SK-N-SH treated with all-trans-retinoic acid at 6 μM for 48 hours (cell line): ENCODE data around the gene PRKCG.

Source experiments
- ARNTL ChIP-seq: fragments of 450-650 bp; formaldehyde crosslinking; IDR thresholded peaks from 2 replicates; pipeline ENCODE4 v1.5.0; 2020; ENCODE audit warnings: low read depth, mild to moderate bottlenecking, moderate library complexity, borderline replicate concordance
- CSDC2 ChIP-seq: fragments of 250-450 bp; sonication (Bioruptor Pico); IDR thresholded peaks from 2 replicates; pipeline ENCODE4 v1.5.0; 2020; ENCODE audit warnings: mild to moderate bottlenecking, moderate library complexity
- GLIS3 ChIP-seq: fragments of 250-450 bp; sonication (Bioruptor Pico); IDR thresholded peaks from 2 replicates; pipeline ENCODE4 v1.5.0; 2020; ENCODE audit warnings: mild to moderate bottlenecking, moderate library complexity
- RARB ChIP-seq: fragments of 250-450 bp; sonication (Bioruptor Pico); IDR thresholded peaks from 2 replicates; pipeline ENCODE4 v1.8.0; 2021; ENCODE audit warnings: mild to moderate bottlenecking, moderate library complexity
- SNAI2 ChIP-seq: fragments of 250-450 bp; sonication (Bioruptor Pico); IDR thresholded peaks from 2 replicates; pipeline ENCODE4 v1.5.0; 2020; ENCODE audit warnings: mild to moderate bottlenecking, moderate library complexity
- TCF4 ChIP-seq: fragments of 250-450 bp; sonication (Bioruptor Pico); IDR thresholded peaks from 2 replicates; pipeline ENCODE4 v1.8.0; 2021; ENCODE audit warnings: mild to moderate bottlenecking, moderate library complexity, borderline replicate concordance
- TOX ChIP-seq: fragments of 250-450 bp; sonication (Bioruptor Pico); IDR thresholded peaks from 2 replicates; pipeline ENCODE4 v1.8.0; 2021; ENCODE audit warnings: mild to moderate bottlenecking, moderate library complexity, borderline replicate concordance
- ZFP3 ChIP-seq: fragments of 250-450 bp; sonication (Bioruptor Pico); IDR thresholded peaks from 2 replicates; pipeline ENCODE4 v1.5.0; 2020; ENCODE audit warnings: mild to moderate bottlenecking, moderate library complexity
- ZFP30 ChIP-seq: fragments of 450-650 bp; formaldehyde crosslinking; IDR thresholded peaks from 2 replicates; pipeline ENCODE4 v1.5.0; 2022; ENCODE audit warnings: mild to moderate bottlenecking, moderate library complexity
- TF ChIP-seq, protein P1 (sequence below): fragments of 250-450 bp; sonication (Bioruptor Pico); IDR thresholded peaks from 2 replicates; pipeline ENCODE4 v1.8.0; 2020; ENCODE audit warnings: mild to moderate bottlenecking, moderate library complexity, borderline replicate concordance
- TF ChIP-seq, protein P2 (sequence below): fragments of 250-450 bp; sonication (Bioruptor Pico); IDR thresholded peaks from 2 replicates; pipeline ENCODE4 v1.5.1; 2020; ENCODE audit warnings: low read depth, mild to moderate bottlenecking, moderate library complexity
- TF ChIP-seq, protein P3 (sequence below): fragments of 250-450 bp; sonication (Bioruptor Pico); IDR thresholded peaks from 2 replicates; pipeline ENCODE4 v1.5.0; 2020; ENCODE audit warnings: mild to moderate bottlenecking, moderate library complexity

DNA sequence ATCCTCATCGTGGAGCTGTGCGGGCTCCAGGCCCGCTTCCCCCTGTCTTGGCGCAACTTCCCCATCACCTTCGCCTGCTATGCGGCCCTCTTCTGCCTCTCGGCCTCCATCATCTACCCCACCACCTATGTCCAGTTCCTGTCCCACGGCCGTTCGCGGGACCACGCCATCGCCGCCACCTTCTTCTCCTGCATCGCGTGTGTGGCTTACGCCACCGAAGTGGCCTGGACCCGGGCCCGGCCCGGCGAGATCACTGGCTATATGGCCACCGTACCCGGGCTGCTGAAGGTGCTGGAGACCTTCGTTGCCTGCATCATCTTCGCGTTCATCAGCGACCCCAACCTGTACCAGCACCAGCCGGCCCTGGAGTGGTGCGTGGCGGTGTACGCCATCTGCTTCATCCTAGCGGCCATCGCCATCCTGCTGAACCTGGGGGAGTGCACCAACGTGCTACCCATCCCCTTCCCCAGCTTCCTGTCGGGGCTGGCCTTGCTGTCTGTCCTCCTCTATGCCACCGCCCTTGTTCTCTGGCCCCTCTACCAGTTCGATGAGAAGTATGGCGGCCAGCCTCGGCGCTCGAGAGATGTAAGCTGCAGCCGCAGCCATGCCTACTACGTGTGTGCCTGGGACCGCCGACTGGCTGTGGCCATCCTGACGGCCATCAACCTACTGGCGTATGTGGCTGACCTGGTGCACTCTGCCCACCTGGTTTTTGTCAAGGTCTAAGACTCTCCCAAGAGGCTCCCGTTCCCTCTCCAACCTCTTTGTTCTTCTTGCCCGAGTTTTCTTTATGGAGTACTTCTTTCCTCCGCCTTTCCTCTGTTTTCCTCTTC, 8.0 kb upstream of the PRKCG start:
- TF ChIP-seq, protein P1, sequence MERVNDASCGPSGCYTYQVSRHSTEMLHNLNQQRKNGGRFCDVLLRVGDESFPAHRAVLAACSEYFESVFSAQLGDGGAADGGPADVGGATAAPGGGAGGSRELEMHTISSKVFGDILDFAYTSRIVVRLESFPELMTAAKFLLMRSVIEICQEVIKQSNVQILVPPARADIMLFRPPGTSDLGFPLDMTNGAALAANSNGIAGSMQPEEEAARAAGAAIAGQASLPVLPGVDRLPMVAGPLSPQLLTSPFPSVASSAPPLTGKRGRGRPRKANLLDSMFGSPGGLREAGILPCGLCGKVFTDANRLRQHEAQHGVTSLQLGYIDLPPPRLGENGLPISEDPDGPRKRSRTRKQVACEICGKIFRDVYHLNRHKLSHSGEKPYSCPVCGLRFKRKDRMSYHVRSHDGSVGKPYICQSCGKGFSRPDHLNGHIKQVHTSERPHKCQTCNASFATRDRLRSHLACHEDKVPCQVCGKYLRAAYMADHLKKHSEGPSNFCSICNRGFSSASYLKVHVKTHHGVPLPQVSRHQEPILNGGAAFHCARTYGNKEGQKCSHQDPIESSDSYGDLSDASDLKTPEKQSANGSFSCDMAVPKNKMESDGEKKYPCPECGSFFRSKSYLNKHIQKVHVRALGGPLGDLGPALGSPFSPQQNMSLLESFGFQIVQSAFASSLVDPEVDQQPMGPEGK (CRISPR knock-in tag) = no peak
- TF ChIP-seq, protein P2, sequence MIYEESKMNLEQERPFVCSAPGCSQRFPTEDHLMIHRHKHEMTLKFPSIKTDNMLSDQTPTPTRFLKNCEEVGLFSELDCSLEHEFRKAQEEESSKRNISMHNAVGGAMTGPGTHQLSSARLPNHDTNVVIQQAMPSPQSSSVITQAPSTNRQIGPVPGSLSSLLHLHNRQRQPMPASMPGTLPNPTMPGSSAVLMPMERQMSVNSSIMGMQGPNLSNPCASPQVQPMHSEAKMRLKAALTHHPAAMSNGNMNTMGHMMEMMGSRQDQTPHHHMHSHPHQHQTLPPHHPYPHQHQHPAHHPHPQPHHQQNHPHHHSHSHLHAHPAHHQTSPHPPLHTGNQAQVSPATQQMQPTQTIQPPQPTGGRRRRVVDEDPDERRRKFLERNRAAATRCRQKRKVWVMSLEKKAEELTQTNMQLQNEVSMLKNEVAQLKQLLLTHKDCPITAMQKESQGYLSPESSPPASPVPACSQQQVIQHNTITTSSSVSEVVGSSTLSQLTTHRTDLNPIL (CRISPR knock-in tag) = no peak
- TF ChIP-seq ARNTL (CRISPR knock-in tag) = no peak
- no peak for TF ChIP-seq GLIS3 (CRISPR knock-in tag)
- TF ChIP-seq ZFP3 (CRISPR knock-in tag) = no peak
- no peak for TF ChIP-seq SNAI2
- TF ChIP-seq ZFP30 (CRISPR knock-in tag) = no peak
- TF ChIP-seq CSDC2 = no peak
- TF ChIP-seq, protein P3, sequence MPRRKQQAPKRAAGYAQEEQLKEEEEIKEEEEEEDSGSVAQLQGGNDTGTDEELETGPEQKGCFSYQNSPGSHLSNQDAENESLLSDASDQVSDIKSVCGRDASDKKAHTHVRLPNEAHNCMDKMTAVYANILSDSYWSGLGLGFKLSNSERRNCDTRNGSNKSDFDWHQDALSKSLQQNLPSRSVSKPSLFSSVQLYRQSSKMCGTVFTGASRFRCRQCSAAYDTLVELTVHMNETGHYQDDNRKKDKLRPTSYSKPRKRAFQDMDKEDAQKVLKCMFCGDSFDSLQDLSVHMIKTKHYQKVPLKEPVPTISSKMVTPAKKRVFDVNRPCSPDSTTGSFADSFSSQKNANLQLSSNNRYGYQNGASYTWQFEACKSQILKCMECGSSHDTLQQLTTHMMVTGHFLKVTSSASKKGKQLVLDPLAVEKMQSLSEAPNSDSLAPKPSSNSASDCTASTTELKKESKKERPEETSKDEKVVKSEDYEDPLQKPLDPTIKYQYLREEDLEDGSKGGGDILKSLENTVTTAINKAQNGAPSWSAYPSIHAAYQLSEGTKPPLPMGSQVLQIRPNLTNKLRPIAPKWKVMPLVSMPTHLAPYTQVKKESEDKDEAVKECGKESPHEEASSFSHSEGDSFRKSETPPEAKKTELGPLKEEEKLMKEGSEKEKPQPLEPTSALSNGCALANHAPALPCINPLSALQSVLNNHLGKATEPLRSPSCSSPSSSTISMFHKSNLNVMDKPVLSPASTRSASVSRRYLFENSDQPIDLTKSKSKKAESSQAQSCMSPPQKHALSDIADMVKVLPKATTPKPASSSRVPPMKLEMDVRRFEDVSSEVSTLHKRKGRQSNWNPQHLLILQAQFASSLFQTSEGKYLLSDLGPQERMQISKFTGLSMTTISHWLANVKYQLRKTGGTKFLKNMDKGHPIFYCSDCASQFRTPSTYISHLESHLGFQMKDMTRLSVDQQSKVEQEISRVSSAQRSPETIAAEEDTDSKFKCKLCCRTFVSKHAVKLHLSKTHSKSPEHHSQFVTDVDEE = no peak
- no peak for TF ChIP-seq RARB (CRISPR knock-in tag)
- TF ChIP-seq TCF4 (CRISPR knock-in tag) = no peak
- no peak for TF ChIP-seq TOX (CRISPR knock-in tag)
